Right ventricle myocardium superior (tissue), 1 donor: Measurements from ENCODE around the gene TSPAN11. TPM values are rescaled to one million over a fixed set of nuclear protein-coding genes. Genes with fewer than 3 reads are reported as not detected.
A peak's percentile ranks its signal among the peaks of the same experiment; 100 is the strongest.
"Not testable (repeated sequence)": the region's sequence is repeated elsewhere in the genome, so short reads cannot be mapped to it uniquely, and the experiment has no call there.

Source experiments
- ATAC-seq: fragments of 200-7000 bp; cut with Tn5 transposase; one replicate; pipeline ENCODE4 v1.9.1; 2020; ENCODE audit warnings: mild to moderate bottlenecking; ENCODE audit not compliant: poor library complexity
- DNase-seq: peaks from one replicate; pipeline ENCODE4 v3.0.0-alpha.2; 2020
- intact Hi-C: fragments of 100-400 bp; cut with DNase I; formaldehyde crosslinking; loops from one replicate; pipeline ENCODE4 v1.11.2; 2022
- long read RNA-seq: library from polyadenylated mRNA; unstranded; transcript quantifications from one replicate; pipeline ENCODE4 v2.0.0, GENCODE V29; 2021
- total RNA-seq: library from RNA; stranded (reverse); fragmentation: NEBNext Ultra II Directional; extraction: Animal tissue kit (Norgen Biotek cat#: 25700); gene quantifications from one replicate; pipeline ENCODE4 v1.2.1, GENCODE V29; 2021
- donor health status: DM: no; HTN: yes; CAD: no; lungs with severe emphysema.

The TSPAN11 gene
- total RNA-seq: 1.9 TPM
- long read RNA-seq, partial matches to known transcripts: 0 of 9 reads
- long read RNA-seq, other reads (novel, unspliced or antisense): 7 of 9 reads

GRCh38 chr12:30926243-30927221, at the start of gene TSPAN11:
TSPAN11 (plus strand) TSS chr12:30926748; CDS start chr12:30953992, 27,244 bp downstream.
- peak; percentile 66 for ATAC-seq
- intact Hi-C loops: no loop called here

GRCh38 chr12:30877105-30877875, 49.3 kb upstream of the TSPAN11 start:
- ATAC-seq (no peak), DNase-seq (no peak)
- intact Hi-C loops: no loop called here

More at GRCh38 chr12:30926243-30927221, at the start of gene TSPAN11:
- peak; percentile 40 for DNase-seq

GRCh38 chr12:30878024-30878423, 48.5 kb upstream of the TSPAN11 start:
- ATAC-seq (no peak), DNase-seq (no peak)
- intact Hi-C loops: no loop called here

- ATAC-seq: no peak
- intact Hi-C loops: no loop called here
- DNase-seq: no peak
Measured at GRCh38 chr12:30880061-30880460, 46.5 kb upstream of the TSPAN11 start.

GRCh38 chr12:30880813-30881212, 45.7 kb upstream of the TSPAN11 start:
- intact Hi-C loops: no loop called here
- no peak for ATAC-seq
- DNase-seq: no peak

- no peak for DNase-seq
- intact Hi-C loops: no loop called here
- ATAC-seq: no peak
Measured at GRCh38 chr12:30882706-30883105, 43.8 kb upstream of the TSPAN11 start.

GRCh38 chr12:30884799-30885198, 41.7 kb upstream of the TSPAN11 start:
- DNase-seq: no peak
- intact Hi-C loops: no loop called here
- no peak for ATAC-seq

GRCh38 chr12:30885321-30885720, 41.2 kb upstream of the TSPAN11 start:
- DNase-seq (no peak), ATAC-seq (no peak)
- intact Hi-C loops: no loop called here

- DNase-seq (no peak), ATAC-seq (no peak)
- intact Hi-C loops: no loop called here
Measured at GRCh38 chr12:30887226-30887625, 39.3 kb upstream of the TSPAN11 start.

GRCh38 chr12:30888241-30888640, 38.3 kb upstream of the TSPAN11 start:
- DNase-seq: no peak
- intact Hi-C loops: no loop called here
- no peak for ATAC-seq

GRCh38 chr12:30894531-30894930, 32.0 kb upstream of the TSPAN11 start:
- intact Hi-C loops, DNase-seq: not testable (repeated sequence)

GRCh38 chr12:30896461-30896860, 30.1 kb upstream of the TSPAN11 start:
- intact Hi-C loops: no loop called here
- DNase-seq (no peak), ATAC-seq (no peak)

More at GRCh38 chr12:30894531-30894930, 32.0 kb upstream of the TSPAN11 start:
- not testable (repeated sequence) for ATAC-seq

- intact Hi-C loops: no loop called here
- DNase-seq (no peak), ATAC-seq (no peak)
Measured at GRCh38 chr12:30898846-30899245, 27.7 kb upstream of the TSPAN11 start.

GRCh38 chr12:30900351-30900750, 26.2 kb upstream of the TSPAN11 start:
- intact Hi-C loops: no loop called here
- ATAC-seq (no peak), DNase-seq (no peak)

GRCh38 chr12:30902001-30902400, 24.5 kb upstream of the TSPAN11 start:
- intact Hi-C loops: no loop called here
- no peak for DNase-seq
- no peak for ATAC-seq

- DNase-seq: no peak
- ATAC-seq: no peak
- intact Hi-C loops: no loop called here
Measured at GRCh38 chr12:30902596-30902995, 24.0 kb upstream of the TSPAN11 start.

- DNase-seq (no peak), ATAC-seq (no peak)
- intact Hi-C loops: no loop called here
Measured at GRCh38 chr12:30905463-30906009, 21.0 kb upstream of the TSPAN11 start.

- intact Hi-C loops: no loop called here
Measured at GRCh38 chr12:30908076-30908721, 18.3 kb upstream of the TSPAN11 start.

More at GRCh38 chr12:30908076-30908721, 18.3 kb upstream of the TSPAN11 start:
- DNase-seq: no peak
- ATAC-seq: no peak
